Parathyroid adenoma (tissue), 2 donors: ENCODE data around the gene EPS8L2.

Experiments used
- H2AFZ ChIP-seq: fragments of 300-600 bp; sonication (generic); one replicate; pipeline ENCODE4 v1.7.0; 2017; ENCODE audit warnings: antibody characterized with exemption, mild to moderate bottlenecking
- H3K27ac ChIP-seq: fragments of 300-600 bp; sonication (generic); one replicate; pipeline ENCODE4 v1.7.0; 2017
- H3K27me3 ChIP-seq: fragments of 300-600 bp; sonication (generic); one replicate; pipeline ENCODE4 v1.7.0; 2017; ENCODE audit warnings: low read length; ENCODE audit not compliant: control insufficient read depth, insufficient read depth
- H3K36me3 ChIP-seq: fragments of 300-600 bp; sonication (generic); one replicate; pipeline ENCODE4 v1.7.0; 2017; ENCODE audit warnings: low read length; ENCODE audit not compliant: control insufficient read depth, insufficient read depth
- H3K4me1 ChIP-seq: fragments of 300-600 bp; sonication (generic); one replicate; pipeline ENCODE4 v1.7.0; 2017; ENCODE audit warnings: control low read depth
- H3K4me2 ChIP-seq: fragments of 300-600 bp; sonication (generic); one replicate; pipeline ENCODE4 v1.7.0; 2017; ENCODE audit warnings: low read length
- H3K4me3 ChIP-seq: fragments of 300-600 bp; sonication (generic); one replicate; pipeline ENCODE4 v1.7.0; 2017; ENCODE audit warnings: low read depth, low read length
- H3K79me2 ChIP-seq: fragments of 300-600 bp; sonication (generic); one replicate; pipeline ENCODE4 v1.7.0; 2017; ENCODE audit warnings: control low read depth
- H3K9ac ChIP-seq: fragments of 300-600 bp; sonication (generic); one replicate; pipeline ENCODE4 v1.7.0; 2017; ENCODE audit warnings: mild to moderate bottlenecking
- H3K9me3 ChIP-seq: fragments of 300-600 bp; sonication (generic); one replicate; pipeline ENCODE4 v1.7.0; 2017; ENCODE audit warnings: low read length; ENCODE audit not compliant: control insufficient read depth
- TF ChIP-seq, protein P1 (sequence below): fragments of 300-600 bp; sonication (generic); IDR thresholded peaks from one replicate; pipeline ENCODE4 v1.7.0; 2017; ENCODE audit warnings: antibody characterized with exemption, mild to moderate bottlenecking
- donor health status: primary hyperparathyroidism.

EPS8L2 gene

GRCh38 chr11:747158-748006, 41.4 kb downstream of the EPS8L2 start, which contains the start of gene TALDO1:
Gene TALDO1, plus strand, starts transcription at chr11:747464. Its CDS starts 18 bp downstream, at chr11:747482.
- Histone ChIP-seq H3K36me3 (no peaks in the 10 kb centered on the region), H3K9ac (no peak within 1 kb of the TSS), H3K9me3 (no peaks in the 10 kb centered on the region), H3K4me1 (no peaks in the 10 kb centered on the region), H2AFZ (peak within 1 kb of the TSS; percentile 86), H3K79me2 (peaks cover 2% of the 10 kb centered on the region), H3K27me3 (no peaks in the 10 kb centered on the region), H3K27ac (no peak within 1 kb of the TSS), H3K4me3 (peak within 1 kb of the TSS; percentile 65), H3K4me2 (peak within 1 kb of the TSS; percentile 78)
- TF ChIP-seq, protein P1, sequence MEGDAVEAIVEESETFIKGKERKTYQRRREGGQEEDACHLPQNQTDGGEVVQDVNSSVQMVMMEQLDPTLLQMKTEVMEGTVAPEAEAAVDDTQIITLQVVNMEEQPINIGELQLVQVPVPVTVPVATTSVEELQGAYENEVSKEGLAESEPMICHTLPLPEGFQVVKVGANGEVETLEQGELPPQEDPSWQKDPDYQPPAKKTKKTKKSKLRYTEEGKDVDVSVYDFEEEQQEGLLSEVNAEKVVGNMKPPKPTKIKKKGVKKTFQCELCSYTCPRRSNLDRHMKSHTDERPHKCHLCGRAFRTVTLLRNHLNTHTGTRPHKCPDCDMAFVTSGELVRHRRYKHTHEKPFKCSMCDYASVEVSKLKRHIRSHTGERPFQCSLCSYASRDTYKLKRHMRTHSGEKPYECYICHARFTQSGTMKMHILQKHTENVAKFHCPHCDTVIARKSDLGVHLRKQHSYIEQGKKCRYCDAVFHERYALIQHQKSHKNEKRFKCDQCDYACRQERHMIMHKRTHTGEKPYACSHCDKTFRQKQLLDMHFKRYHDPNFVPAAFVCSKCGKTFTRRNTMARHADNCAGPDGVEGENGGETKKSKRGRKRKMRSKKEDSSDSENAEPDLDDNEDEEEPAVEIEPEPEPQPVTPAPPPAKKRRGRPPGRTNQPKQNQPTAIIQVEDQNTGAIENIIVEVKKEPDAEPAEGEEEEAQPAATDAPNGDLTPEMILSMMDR: peak; percentile 4

GRCh38 chr11:748007-748359, 42.0 kb downstream of the EPS8L2 start:
- H2AFZ ChIP-seq: no peak overlapping the region
- peak overlapping the region; percentile 65 for H3K4me3 ChIP-seq
- no peak overlapping the region for H3K9ac ChIP-seq
- H3K79me2 ChIP-seq: peaks cover 6% of the 10 kb centered on the region
- H3K4me1 ChIP-seq: no peaks in the 10 kb centered on the region
- no peak overlapping the region for H3K27ac ChIP-seq
- H3K36me3 ChIP-seq: no peaks in the 10 kb centered on the region
- H3K9me3 ChIP-seq: no peaks in the 10 kb centered on the region
- TF ChIP-seq, protein P1: no peak
- peak overlapping the region; percentile 69 for H3K4me2 ChIP-seq
- no peaks in the 10 kb centered on the region for H3K27me3 ChIP-seq

GRCh38 chr11:749731-750130, 43.7 kb downstream of the EPS8L2 start:
- Histone ChIP-seq H3K27ac (no peak overlapping the region), H3K9ac (no peak overlapping the region), H3K4me3 (no peak overlapping the region)

DNA sequence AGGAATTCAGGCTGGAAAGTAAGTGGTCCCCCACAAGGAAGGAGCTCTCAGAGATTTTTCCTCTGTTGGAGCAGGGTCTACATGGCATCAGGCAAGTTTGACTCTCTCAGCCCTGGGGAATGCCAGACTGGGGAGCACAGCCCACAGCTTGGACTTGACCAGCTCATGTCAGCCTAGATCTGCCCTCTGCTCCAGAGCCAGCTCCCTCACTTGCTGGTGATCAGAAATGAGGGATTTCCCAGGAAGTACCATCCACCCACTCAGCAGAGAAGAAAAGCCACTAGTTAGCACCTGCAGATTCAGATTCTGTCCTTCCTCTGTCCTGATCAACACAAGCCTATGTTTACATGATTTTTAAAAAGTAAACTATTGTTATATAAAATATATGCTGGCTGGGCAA, 54.2 kb downstream of the EPS8L2 start:
- H3K36me3 ChIP-seq: no peaks in the 10 kb centered on the region
- TF ChIP-seq, protein P1: no peak
- no peaks in the 10 kb centered on the region for H3K9me3 ChIP-seq
- no peaks in the 10 kb centered on the region for H3K79me2 ChIP-seq
- no peak overlapping the region for H3K9ac ChIP-seq
- no peak overlapping the region for H3K4me2 ChIP-seq
- H3K4me1 ChIP-seq: no peaks in the 10 kb centered on the region
- no peaks in the 10 kb centered on the region for H3K27me3 ChIP-seq
- H3K4me3 ChIP-seq: no peak overlapping the region
- H3K27ac ChIP-seq: no peak overlapping the region
- no peak overlapping the region for H2AFZ ChIP-seq

More at GRCh38 chr11:749731-750130, 43.7 kb downstream of the EPS8L2 start:
- H3K36me3 ChIP-seq: no peaks in the 10 kb centered on the region
- TF ChIP-seq, protein P1: no peak
- H3K4me2 ChIP-seq: no peak overlapping the region
- H3K79me2 ChIP-seq: peaks cover 6% of the 10 kb centered on the region
- H2AFZ ChIP-seq: no peak overlapping the region
- no peaks in the 10 kb centered on the region for H3K4me1 ChIP-seq
- H3K9me3 ChIP-seq: no peaks in the 10 kb centered on the region
- H3K27me3 ChIP-seq: no peaks in the 10 kb centered on the region
